IPS-NIHi7 (cell line): ENCODE measurements around the gene STOML2.
A peak's percentile ranks its signal among the peaks of the same experiment; 100 is the strongest.

Experiments used
- DNase-seq: peaks from one replicate; pipeline ENCODE4 v3.0.0; 2012; ENCODE audit warnings: mixed read lengths; ENCODE audit errors: extremely low spot score

STOML2 gene

GRCh38 chr9:35072461-35073278 lies 30.3 kb downstream of the STOML2 start, which contains the start of gene VCP:
Gene VCP (minus strand): TSS chr9:35072625. CDS start chr9:35072353, 272 bp downstream.
- DNase-seq: peak; percentile 99

- DNase-seq: peak; percentile 91
Observed at GRCh38 chr9:35071814-35072460, 31.0 kb downstream of the STOML2 start.

DNA sequence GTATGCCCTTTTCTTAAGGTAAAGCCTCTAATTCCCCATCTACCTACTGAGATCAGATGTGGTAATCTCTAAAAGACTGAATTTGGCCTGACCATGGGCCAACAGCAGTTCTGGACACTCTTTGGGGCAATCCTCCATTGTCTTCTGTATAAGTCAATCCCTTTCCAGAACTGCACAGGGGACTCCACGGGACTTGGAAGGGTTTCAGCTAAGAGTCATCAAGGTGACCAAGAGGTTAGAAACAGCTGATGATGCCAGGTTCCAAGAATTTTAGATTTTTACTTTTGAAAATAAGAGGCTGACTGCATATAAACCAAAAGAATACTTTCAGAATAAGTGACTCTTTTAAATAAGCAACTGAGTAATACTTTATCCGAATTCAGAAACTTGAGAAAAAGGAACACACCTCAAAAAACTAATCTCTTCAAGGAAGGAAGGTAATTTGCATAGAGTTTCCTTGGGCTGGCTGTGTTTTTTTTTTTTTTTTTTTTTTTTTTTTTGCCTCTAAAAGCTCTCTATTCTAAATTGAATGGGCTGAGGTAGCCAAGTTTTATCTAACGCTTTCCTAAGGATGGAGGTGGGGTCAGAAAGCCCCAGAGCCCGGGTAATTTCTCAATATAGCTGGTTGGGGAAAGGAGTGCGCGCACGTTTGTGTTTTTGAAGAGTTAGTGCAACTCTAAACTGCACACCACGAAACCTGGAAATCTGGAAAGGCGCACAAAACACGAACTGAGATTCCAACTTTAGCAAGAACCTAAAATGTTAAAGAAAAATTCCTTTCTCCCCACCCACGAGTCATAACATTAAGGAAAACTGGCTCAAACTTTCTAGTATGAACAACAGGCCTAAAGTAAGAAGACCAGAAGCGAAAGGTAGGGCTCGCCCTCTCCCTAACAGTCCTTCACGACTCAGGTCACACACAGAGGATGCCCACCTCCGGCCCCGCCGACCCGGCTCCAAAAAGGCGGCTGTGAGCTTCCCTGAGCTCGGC lies 31.8 kb downstream of the STOML2 start:
- DNase-seq: no peak

- no peak for DNase-seq
Observed at GRCh38 chr9:35069020-35069419, 33.9 kb downstream of the STOML2 start.

- no peak for DNase-seq
Observed at GRCh38 chr9:35067056-35067455, 35.9 kb downstream of the STOML2 start.

DNA sequence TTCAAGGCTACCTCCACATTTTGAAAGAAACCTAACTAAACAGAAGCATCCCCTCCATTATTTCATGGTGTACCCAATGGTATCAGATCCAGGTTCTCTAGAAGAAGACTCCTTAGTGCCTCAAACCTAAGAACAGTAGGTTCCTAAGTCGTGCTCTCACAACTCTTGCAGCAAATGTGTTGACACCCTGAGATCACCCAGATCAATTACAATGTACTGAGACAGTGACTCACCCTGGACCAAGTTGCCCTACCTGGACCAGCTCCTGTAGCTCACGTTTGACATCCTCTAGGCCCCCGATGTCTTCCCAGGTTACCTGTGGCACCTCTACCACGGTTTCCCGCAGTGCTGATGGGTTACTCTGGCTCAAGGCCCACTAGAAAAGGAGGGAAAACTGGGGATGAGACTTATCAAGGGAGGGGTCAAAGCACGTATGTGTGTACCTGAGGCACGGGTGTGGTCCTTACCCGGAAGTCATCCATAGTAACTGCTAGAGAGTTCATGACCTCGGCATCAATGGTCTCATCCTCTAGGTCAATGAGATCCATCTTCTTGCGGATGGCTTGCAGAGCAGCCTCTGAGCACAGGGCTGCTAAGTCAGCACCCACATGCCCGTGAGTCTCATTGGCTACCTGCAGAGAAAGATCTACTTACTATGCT lies 42.3 kb downstream of the STOML2 start:
- DNase-seq: no peak

DNA sequence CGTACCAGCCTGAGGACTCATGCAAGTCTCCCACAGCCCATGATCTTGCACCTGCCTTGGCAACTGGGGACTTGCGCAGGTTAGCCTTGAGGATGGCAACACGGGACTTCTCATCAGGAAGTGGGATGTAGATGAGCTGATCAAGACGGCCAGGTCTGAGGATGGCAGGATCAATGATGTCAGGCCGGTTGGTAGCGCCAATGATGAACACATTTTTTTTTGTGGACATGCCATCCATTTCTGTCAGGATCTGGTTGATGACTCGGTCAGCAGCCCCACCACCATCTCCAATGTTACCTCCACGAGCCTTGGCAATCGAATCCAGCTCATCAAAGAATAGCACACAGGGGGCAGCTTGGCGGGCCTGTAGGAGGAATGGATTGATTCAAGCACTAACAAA lies 43.5 kb downstream of the STOML2 start:
- DNase-seq: no peak

DNA sequence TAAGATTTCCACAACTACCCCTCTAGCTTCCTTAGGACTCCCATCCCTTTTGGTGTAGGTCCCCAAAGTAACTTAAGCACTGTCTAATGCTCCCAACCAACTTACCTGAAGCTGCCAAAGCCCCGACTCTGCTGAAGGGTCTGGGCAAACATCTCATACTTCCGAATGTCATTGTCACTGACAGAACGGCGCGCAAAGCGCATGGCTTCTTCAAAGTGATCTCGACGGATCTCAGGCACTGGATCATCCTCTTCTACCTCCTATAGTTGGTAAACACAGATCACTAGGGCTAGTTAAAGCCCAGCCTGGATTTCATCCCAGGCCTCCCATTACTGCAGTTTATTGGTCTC lies 45.7 kb downstream of the STOML2 start:
- no peak for DNase-seq

- DNase-seq: no peak
Observed at GRCh38 chr9:35056571-35057270, 46.2 kb downstream of the STOML2 start.

DNA sequence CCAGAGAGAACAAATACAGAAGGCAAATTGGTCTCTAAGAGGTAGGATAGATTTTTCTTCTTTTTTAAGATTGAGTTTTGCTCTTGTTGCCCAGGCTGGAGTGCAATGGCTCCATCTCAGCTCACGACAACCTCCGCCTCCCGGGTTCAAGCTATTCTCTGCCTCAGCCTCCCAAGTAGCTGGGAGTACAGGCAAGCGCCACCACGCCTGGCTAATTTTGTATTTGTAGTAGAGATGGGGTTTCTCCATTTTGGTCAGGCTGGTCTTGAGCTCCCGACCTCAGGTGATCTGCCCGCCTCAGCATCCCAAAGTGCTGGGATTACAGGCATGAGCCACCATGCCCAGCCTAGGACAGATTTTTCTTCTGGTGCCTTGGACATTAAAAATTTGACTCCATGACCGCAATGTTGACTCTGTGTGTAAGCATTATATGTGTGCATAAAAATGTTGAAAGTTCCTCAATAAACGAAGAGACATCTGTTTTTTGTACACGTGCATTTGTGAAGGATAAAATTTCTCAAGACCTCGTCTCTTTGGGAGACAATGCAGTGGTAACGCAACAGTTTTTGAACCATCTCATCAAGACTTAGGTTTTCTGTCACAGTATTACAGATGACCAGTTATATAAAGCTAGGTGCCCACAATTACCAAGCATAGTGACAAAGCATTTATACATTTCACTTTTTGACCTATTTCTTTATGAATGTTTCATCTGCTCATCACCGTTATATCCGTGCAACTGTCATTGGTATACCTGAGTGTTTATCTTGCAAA lies 47.9 kb downstream of the STOML2 start:
- no peak for DNase-seq

GRCh38 chr9:35054185-35054835 lies 48.6 kb downstream of the STOML2 start:
- no peak for DNase-seq

GRCh38 chr9:35051069-35051967 lies 51.6 kb downstream of the STOML2 start:
- DNase-seq: peak; percentile 68
